K562 (cell line): ENCODE results near the gene CCNO. TPM values are rescaled to one million over a fixed set of nuclear protein-coding genes. Genes with fewer than 3 reads are reported as not detected.

Source experiments
- CCAR2 ChIP-seq: fragments of 200-400 bp; formaldehyde crosslinking; IDR thresholded peaks from 2 replicates; pipeline ENCODE4 v1.6.1; 2017; ENCODE audit warnings: mild to moderate bottlenecking, low read depth, low read length
- CCNT2 ChIP-seq: IDR thresholded peaks from 2 replicates; pipeline ENCODE4 v1.6.1; 2011; ENCODE audit warnings: borderline replicate concordance, low read depth, mild to moderate bottlenecking, moderate library complexity, mixed read lengths, low read length; ENCODE audit not compliant: insufficient read length; ENCODE audit errors: extremely low read depth
- CGGBP1 ChIP-seq: fragments of 250-450 bp; sonication (Bioruptor Pico); IDR thresholded peaks from 2 replicates; pipeline ENCODE4 v1.9.0; 2021; ENCODE audit warnings: mild to moderate bottlenecking
- EHMT2 ChIP-seq: fragments of 450-650 bp; IDR thresholded peaks from 2 replicates; pipeline ENCODE4 v1.6.1; 2018; ENCODE audit warnings: antibody characterized with exemption
- ELK3 ChIP-seq: fragments of 450-650 bp; formaldehyde crosslinking; IDR thresholded peaks from 2 replicates; pipeline ENCODE4 v1.4.0; 2020; ENCODE audit warnings: mild to moderate bottlenecking
- FOSL1 ChIP-seq: fragments of 200-800 bp; sonication (Bioruptor generic); conservative IDR thresholded peaks from 2 replicates; pipeline ENCODE4 v1.6.1; 2016; ENCODE audit warnings: missing genetic modification characterization, missing compliant biosample characterization
- HLTF ChIP-seq: fragments of 450-650 bp; IDR thresholded peaks from 2 replicates; pipeline ENCODE4 v1.6.1; 2016
- HMBOX1 ChIP-seq: sonication (generic); IDR thresholded peaks from 2 replicates; pipeline ENCODE4 v1.6.1; 2016
- HNRNPL ChIP-seq: fragments of 200-400 bp; formaldehyde crosslinking; IDR thresholded peaks from 2 replicates; pipeline ENCODE4 v1.6.1; 2017; ENCODE audit warnings: low read depth, mild to moderate bottlenecking, low read length
- HSF4 ChIP-seq: fragments of 250-450 bp; sonication (Bioruptor Pico); IDR thresholded peaks from 2 replicates; pipeline ENCODE4 v2.1.2; 2022; ENCODE audit warnings: mild to moderate bottlenecking, moderate library complexity, borderline replicate concordance
- JUNB ChIP-seq: fragments of 450-650 bp; formaldehyde crosslinking; conservative IDR thresholded peaks from 2 replicates; pipeline ENCODE4 v1.4.0; 2020; ENCODE audit warnings: mild to moderate bottlenecking
- NCOR1 ChIP-seq: fragments of 450-650 bp; IDR thresholded peaks from 2 replicates; pipeline ENCODE4 v1.6.1; 2016; ENCODE audit warnings: mild to moderate bottlenecking, moderate library complexity
- NR2C1 ChIP-seq, 2 experiments: fragments of 450-650 bp; IDR thresholded peaks; 2 replicates each; pipeline ENCODE4 v1.6.1; 2017; ENCODE audit warnings: mild to moderate bottlenecking in 2 of 2, antibody characterized with exemption in 1 of 2, inconsistent platforms in 1 of 2, missing compliant biosample characterization in 1 of 2, missing genetic modification characterization in 1 of 2
- NR2F6 ChIP-seq: fragments of 450-650 bp; formaldehyde crosslinking; IDR thresholded peaks from 2 replicates; pipeline ENCODE4 v1.4.0; 2020; ENCODE audit warnings: mild to moderate bottlenecking
- PHB2 ChIP-seq: fragments of 450-650 bp; IDR thresholded peaks from 2 replicates; pipeline ENCODE4 v1.6.1; 2017; ENCODE audit warnings: low read depth
- RAD21 ChIP-seq, 2 experiments: fragments of 250-450 bp in 1 of 2; fragments of 450-650 bp in 1 of 2; sonication (Bioruptor Pico) in 1 of 2; formaldehyde crosslinking in 1 of 2; IDR thresholded peaks in 1 of 2; conservative IDR thresholded peaks in 1 of 2; 2 replicates each; pipeline versions ENCODE4 v1.4.0 to v1.8.0; 2020 to 2022; ENCODE audit warnings: mild to moderate bottlenecking in 2 of 2, moderate library complexity in 1 of 2
- RB1 ChIP-seq: fragments of 450-650 bp; IDR thresholded peaks from 2 replicates; pipeline ENCODE4 v1.6.1; 2017; ENCODE audit warnings: low read depth, mild to moderate bottlenecking
- RBFOX2 ChIP-seq: fragments of 200-400 bp; formaldehyde crosslinking; IDR thresholded peaks from 2 replicates; pipeline ENCODE4 v1.6.1; 2017; ENCODE audit warnings: low read depth, mild to moderate bottlenecking, low read length, moderate library complexity
- SREBF2 ChIP-seq: sonication (generic); formaldehyde crosslinking; IDR thresholded peaks from 2 replicates; pipeline ENCODE4 v1.4.0; 2020; ENCODE audit warnings: mild to moderate bottlenecking, missing genetic modification reagents
- SRSF7 ChIP-seq: fragments of 200-400 bp; formaldehyde crosslinking; optimal IDR thresholded peaks from 2 replicates; pipeline ENCODE3; 2017; ENCODE audit warnings: mild to moderate bottlenecking, low read depth, low read length
- TRIM28 ChIP-seq: fragments of 450-650 bp; IDR thresholded peaks from 2 replicates; pipeline ENCODE4 v1.6.1; 2017
- ZFP36 ChIP-seq: fragments of 150-350 bp; IDR thresholded peaks from 2 replicates; pipeline ENCODE4 v1.6.1; 2018; ENCODE audit warnings: low read length, low read depth; ENCODE audit not compliant: partially characterized antibody
- ZNF354B ChIP-seq: fragments of 250-450 bp; sonication (Bioruptor Pico); IDR thresholded peaks from 2 replicates; pipeline ENCODE4 v1.4.0; 2020
- polyA plus RNA-seq, 8 experiments: library from polyadenylated mRNA; depleted of rRNA in 4 of 8; stranded (reverse) in 5 of 8; unstranded in 3 of 8; fragments of >200 nt; fragmentation: Nextera tagmentation in 2 of 8; fragmentation: Illumina TruSeq in 1 of 8; extraction: Ambion mirVana in 2 of 8; extraction: Trizol in 1 of 8; gene quantifications; 2 replicates each; pipeline versions ENCODE4 v1.2.1 to v1.2.3, GENCODE V29; 2011 to 2014; ENCODE audit warnings: inconsistent platforms in 1 of 8, missing spikeins in 1 of 8
- total RNA-seq, 7 experiments: library from RNA; depleted of rRNA in 6 of 7; stranded (reverse); fragments of >200 nt in 6 of 7; fragmentation: Illumina TruSeq in 2 of 7; extraction: Trizol in 2 of 7; gene quantifications; 2 replicates each; pipeline versions ENCODE4 v1.2.1 to v1.2.3, GENCODE V29; 2011 to 2021; ENCODE audit warnings: low replicate concordance in 1 of 7
- TF ChIP-seq, protein P1 (sequence below): fragments of 450-650 bp; IDR thresholded peaks from 2 replicates; pipeline ENCODE4 v1.6.1; 2018; ENCODE audit not compliant: partially characterized antibody

Gene CCNO
- total and polyA plus RNA-seq, 9 of the 15 experiments (the other 6 are each of a cell fraction or from before 2014, with no cell fraction given), result 0.08 to 3.1 (median 0.29) TPM

- TF ChIP-seq CGGBP1 (CRISPR knock-in tag) (no peak), HLTF (no peak), CCAR2 (no peak), ZFP36 (no peak), CCNT2 (peak; percentile 24), SRSF7 (no peak), HSF4 (CRISPR knock-in tag) (no peak), RB1 (peak; percentile 36; the same call in 1 of the 2 replicates), TRIM28 (no peak), NCOR1 (no peak), HMBOX1 (no peak), ZNF354B (CRISPR knock-in tag) (no peak), EHMT2 (no peak), SREBF2 (CRISPR knock-in tag) (no peak), RBFOX2 (peak; percentile 52), JUNB (CRISPR knock-in tag) (no peak), HNRNPL (no peak), RAD21 (CRISPR knock-in tag; conservative IDR thresholded peaks at IDR 0.05 in 1 of 2, IDR thresholded peaks at IDR 0.05 in 1 of 2) (no peak), NR2C1 (IDR thresholded peaks at IDR 0.05) (no peak), NR2C1 (tag; IDR thresholded peaks at IDR 0.05) (no peak), NR2F6 (no peak), PHB2 (no peak), FOSL1 (tag) (no peak), ELK3 (CRISPR knock-in tag) (no peak)
- TF ChIP-seq, protein P1, sequence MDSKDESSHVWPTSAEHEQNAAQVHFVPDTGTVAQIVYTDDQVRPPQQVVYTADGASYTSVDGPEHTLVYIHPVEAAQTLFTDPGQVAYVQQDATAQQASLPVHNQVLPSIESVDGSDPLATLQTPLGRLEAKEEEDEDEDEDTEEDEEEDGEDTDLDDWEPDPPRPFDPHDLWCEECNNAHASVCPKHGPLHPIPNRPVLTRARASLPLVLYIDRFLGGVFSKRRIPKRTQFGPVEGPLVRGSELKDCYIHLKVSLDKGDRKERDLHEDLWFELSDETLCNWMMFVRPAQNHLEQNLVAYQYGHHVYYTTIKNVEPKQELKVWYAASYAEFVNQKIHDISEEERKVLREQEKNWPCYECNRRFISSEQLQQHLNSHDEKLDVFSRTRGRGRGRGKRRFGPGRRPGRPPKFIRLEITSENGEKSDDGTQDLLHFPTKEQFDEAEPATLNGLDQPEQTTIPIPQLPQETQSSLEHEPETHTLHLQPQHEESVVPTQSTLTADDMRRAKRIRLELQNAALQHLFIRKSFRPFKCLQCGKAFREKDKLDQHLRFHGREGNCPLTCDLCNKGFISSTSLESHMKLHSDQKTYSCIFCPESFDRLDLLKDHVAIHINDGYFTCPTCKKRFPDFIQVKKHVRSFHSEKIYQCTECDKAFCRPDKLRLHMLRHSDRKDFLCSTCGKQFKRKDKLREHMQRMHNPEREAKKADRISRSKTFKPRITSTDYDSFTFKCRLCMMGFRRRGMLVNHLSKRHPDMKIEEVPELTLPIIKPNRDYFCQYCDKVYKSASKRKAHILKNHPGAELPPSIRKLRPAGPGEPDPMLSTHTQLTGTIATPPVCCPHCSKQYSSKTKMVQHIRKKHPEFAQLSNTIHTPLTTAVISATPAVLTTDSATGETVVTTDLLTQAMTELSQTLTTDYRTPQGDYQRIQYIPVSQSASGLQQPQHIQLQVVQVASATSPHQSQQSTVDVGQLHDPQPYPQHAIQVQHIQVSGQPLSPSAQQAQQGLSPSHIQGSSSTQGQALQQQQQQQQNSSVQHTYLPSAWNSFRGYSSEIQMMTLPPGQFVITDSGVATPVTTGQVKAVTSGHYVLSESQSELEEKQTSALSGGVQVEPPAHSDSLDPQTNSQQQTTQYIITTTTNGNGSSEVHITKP, result no peak
Observed at GRCh38 chr5:55232985-55233928, at the start of gene CCNO (continued).
